ENCODE data around the gene KCNAB2. TPM values are rescaled to one million over a fixed set of nuclear protein-coding genes. Genes with fewer than 3 reads are reported as not detected.

The KCNAB2 gene
- total RNA-seq, 3 donors from 2014 or later: 6.9 to 19.8 (median 9.8) TPM

GRCh38 chr1:6028042-6028850 is 17.4 kb upstream of the KCNAB2 start:
- peak overlapping the region in 1 of 2 donors; percentile 52 for H3K27ac ChIP-seq
- H3K4me3 ChIP-seq: peak overlapping the region in 2 of 3 donors; percentile 31 to 49
- intact Hi-C loops (cut with DNase I; ENCODE audit: low total_unique reads): loop anchor here (5.0 kb wide), 1 partner anchor 641 kb away; no protein-coding TSS in a partner anchor
- H3K36me3 ChIP-seq: no peaks in the 10 kb centered on the region
- H3K27me3 ChIP-seq: no peaks in the 10 kb centered on the region
- no peaks in the 10 kb centered on the region for H3K4me1 ChIP-seq
- DNase-seq (ENCODE audit: low spot score in 2 of 2): no peak
- TF ChIP-seq POLR2A (IDR thresholded peaks at IDR 0.05) (no peak), POLR2AphosphoS5 (IDR thresholded peaks at IDR 0.05) (no peak)
- H3K9me3 ChIP-seq: no peaks in the 10 kb centered on the region

GRCh38 chr1:6029351-6029750 is 16.3 kb upstream of the KCNAB2 start:
- H3K4me1 ChIP-seq: no peaks in the 10 kb centered on the region
- no peaks in the 10 kb centered on the region for H3K9me3 ChIP-seq
- DNase-seq (ENCODE audit: low spot score in 2 of 2): no peak
- no peaks in the 10 kb centered on the region for H3K36me3 ChIP-seq
- no peak overlapping the region for H3K27ac ChIP-seq
- intact Hi-C loops (cut with DNase I; ENCODE audit: low total_unique reads): loop anchor here (5.0 kb wide), 1 partner anchor 642 kb away; no protein-coding TSS in a partner anchor
- no peak overlapping the region for H3K4me3 ChIP-seq
- TF ChIP-seq POLR2A (IDR thresholded peaks at IDR 0.05): no peak
- no peaks in the 10 kb centered on the region for H3K27me3 ChIP-seq

GRCh38 chr1:6030132-6030531 is 15.6 kb upstream of the KCNAB2 start:
- TF ChIP-seq POLR2A (IDR thresholded peaks at IDR 0.05): no peak
- no peak for TF ChIP-seq CTCF (IDR thresholded peaks at IDR 0.05)
- TF ChIP-seq POLR2AphosphoS5 (IDR thresholded peaks at IDR 0.05): no peak
- no peaks in the 10 kb centered on the region for H3K27me3 ChIP-seq
- H3K4me3 ChIP-seq: no peak overlapping the region
- no peaks in the 10 kb centered on the region for H3K9me3 ChIP-seq
- H3K4me1 ChIP-seq: no peaks in the 10 kb centered on the region
- H3K27ac ChIP-seq: no peak overlapping the region
- intact Hi-C loops (cut with DNase I; ENCODE audit: low total_unique reads): no loop called here
- H3K36me3 ChIP-seq: no peaks in the 10 kb centered on the region
- no peak for DNase-seq (ENCODE audit: low spot score in 2 of 2)

- Histone ChIP-seq H3K4me1 (no peaks in the 10 kb centered on the region), H3K9me3 (no peaks in the 10 kb centered on the region), H3K27ac (no peak overlapping the region), H3K27me3 (no peaks in the 10 kb centered on the region), H3K36me3 (no peaks in the 10 kb centered on the region), H3K4me3 (no peak overlapping the region)
- intact Hi-C loops (cut with DNase I; ENCODE audit: low total_unique reads): no loop called here
- TF ChIP-seq CTCF (IDR thresholded peaks at IDR 0.05) (no peak), POLR2A (IDR thresholded peaks at IDR 0.05) (no peak), POLR2AphosphoS5 (IDR thresholded peaks at IDR 0.05) (no peak)
- DNase-seq (ENCODE audit: low spot score in 2 of 2): no peak
Measured at GRCh38 chr1:6030547-6031261, 15.0 kb upstream of the KCNAB2 start.

- intact Hi-C loops (cut with DNase I; ENCODE audit: low total_unique reads): no loop called here
- no peak for TF ChIP-seq POLR2A (IDR thresholded peaks at IDR 0.05)
- no peak for TF ChIP-seq CTCF (IDR thresholded peaks at IDR 0.05)
- no peak for TF ChIP-seq POLR2AphosphoS5 (IDR thresholded peaks at IDR 0.05)
- no peak for DNase-seq (ENCODE audit: low spot score in 2 of 2)
- no peaks in the 10 kb centered on the region for H3K27me3 ChIP-seq
- H3K27ac ChIP-seq: no peak overlapping the region
- no peak overlapping the region for H3K4me3 ChIP-seq
- no peaks in the 10 kb centered on the region for H3K4me1 ChIP-seq
- no peaks in the 10 kb centered on the region for H3K9me3 ChIP-seq
- H3K36me3 ChIP-seq: no peaks in the 10 kb centered on the region
Measured at GRCh38 chr1:6033124-6033523, 12.6 kb upstream of the KCNAB2 start.

All from breast epithelium (tissue), 4 donors.